ENCODE results near the gene PHKA1.

- TF ChIP-seq CTCF (IDR thresholded peaks at IDR 0.05), result no peak
- no peak for TF ChIP-seq ZFX (IDR thresholded peaks at IDR 0.05; ENCODE audit: borderline replicate concordance)
These were observed 8.3 kb downstream of the PHKA1 start for GRCh38 chrX:72705814-72706213.
